ENCODE results near the gene NLGN2. TPM values are rescaled to one million over a fixed set of nuclear protein-coding genes. Genes with fewer than 3 reads are reported as not detected.

Gene NLGN2
- total RNA-seq, 2 donors from 2014 or later: 78.5 to 121 TPM

DNA sequence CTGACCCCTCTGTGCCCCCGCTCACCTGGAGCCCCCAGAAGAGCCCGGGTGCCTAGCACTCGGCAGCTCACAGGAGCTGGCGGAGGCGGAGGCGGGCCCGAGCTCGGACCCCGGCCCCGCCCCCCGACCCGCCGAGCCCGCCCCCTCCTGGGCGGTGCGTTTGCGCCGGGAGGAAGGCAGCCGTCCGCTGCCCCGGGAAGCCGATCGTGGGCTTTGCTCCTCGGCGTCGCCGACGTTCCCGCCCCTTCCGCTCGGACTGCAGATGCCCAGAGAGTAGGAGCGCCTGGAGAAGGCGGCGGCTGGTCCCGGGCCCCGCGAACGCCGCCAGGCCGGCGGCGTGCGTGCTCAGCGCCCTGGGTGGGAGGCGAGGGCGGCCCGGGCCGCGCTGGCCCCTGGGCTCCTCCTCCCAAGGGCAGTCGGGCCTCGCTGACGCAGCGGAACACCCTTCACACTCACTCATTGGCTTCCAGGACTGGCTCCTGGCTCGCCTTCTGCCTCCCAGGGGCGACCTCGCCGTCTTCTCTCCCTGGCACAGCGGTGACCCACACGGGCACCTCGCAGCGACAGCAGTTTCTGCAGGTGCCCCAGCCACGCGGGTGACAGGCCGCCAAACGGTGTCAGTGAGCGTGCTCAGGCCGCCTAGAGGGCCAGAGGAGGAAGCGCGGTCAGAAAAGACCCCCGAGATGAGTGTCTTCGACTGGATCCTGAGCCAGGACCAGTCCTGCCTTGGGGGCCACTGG lies 13.0 kb upstream of the NLGN2 start, which contains the start of gene PLSCR3:
Gene PLSCR3 (minus strand): TSS at position 74 of the 740 bp plus-strand sequence. CDS start 415 bp downstream, outside the sequence.
- peaks cover 6% of the 10 kb centered on the region for H3K36me3 Mint-ChIP-seq (ENCODE audit: low read depth)
- H3K27ac ChIP-seq (ENCODE audit: low read depth, low read length): peak within 1 kb of the TSS; percentile 79
- peaks cover 3% of the 10 kb centered on the region for H3K4me1 ChIP-seq (ENCODE audit: control insufficient read depth, insufficient read depth, low read length)
- H3K27me3 ChIP-seq (ENCODE audit: control insufficient read depth, insufficient read depth, low read length, poor library complexity, severe bottlenecking): no peaks in the 10 kb centered on the region
- H3K27me3 Mint-ChIP-seq (ENCODE audit: insufficient read depth): peaks cover 12% of the 10 kb centered on the region
- H3K9ac ChIP-seq (ENCODE audit: extremely low read depth, low read length, poor library complexity, severe bottlenecking): peak within 1 kb of the TSS; percentile 50
- H3K27ac Mint-ChIP-seq: peak within 1 kb of the TSS; percentile 61
- H3K36me3 ChIP-seq (ENCODE audit: control insufficient read depth, insufficient read depth, low read length): peaks cover 21% of the 10 kb centered on the region
- peak; percentile 97 for DNase-seq
- peak within 1 kb of the TSS; percentile 85 for H3K4me3 ChIP-seq (ENCODE audit: low read length)
- TF ChIP-seq, protein P1, sequence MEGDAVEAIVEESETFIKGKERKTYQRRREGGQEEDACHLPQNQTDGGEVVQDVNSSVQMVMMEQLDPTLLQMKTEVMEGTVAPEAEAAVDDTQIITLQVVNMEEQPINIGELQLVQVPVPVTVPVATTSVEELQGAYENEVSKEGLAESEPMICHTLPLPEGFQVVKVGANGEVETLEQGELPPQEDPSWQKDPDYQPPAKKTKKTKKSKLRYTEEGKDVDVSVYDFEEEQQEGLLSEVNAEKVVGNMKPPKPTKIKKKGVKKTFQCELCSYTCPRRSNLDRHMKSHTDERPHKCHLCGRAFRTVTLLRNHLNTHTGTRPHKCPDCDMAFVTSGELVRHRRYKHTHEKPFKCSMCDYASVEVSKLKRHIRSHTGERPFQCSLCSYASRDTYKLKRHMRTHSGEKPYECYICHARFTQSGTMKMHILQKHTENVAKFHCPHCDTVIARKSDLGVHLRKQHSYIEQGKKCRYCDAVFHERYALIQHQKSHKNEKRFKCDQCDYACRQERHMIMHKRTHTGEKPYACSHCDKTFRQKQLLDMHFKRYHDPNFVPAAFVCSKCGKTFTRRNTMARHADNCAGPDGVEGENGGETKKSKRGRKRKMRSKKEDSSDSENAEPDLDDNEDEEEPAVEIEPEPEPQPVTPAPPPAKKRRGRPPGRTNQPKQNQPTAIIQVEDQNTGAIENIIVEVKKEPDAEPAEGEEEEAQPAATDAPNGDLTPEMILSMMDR (conservative IDR thresholded peaks at IDR 0.05): peak; percentile 78
- H3K4me3 Mint-ChIP-seq: peak within 1 kb of the TSS; percentile 59
- peaks cover 4% of the 10 kb centered on the region for H3K4me1 Mint-ChIP-seq
- H3K9me3 ChIP-seq (ENCODE audit: control insufficient read depth, low read length): no peaks in the 10 kb centered on the region
- WGBS, 2 experiments (ENCODE audit: insufficient coverage in 1 of 2, insufficient read length in 1 of 2): 0 to 1% methylated on average over 34 to 71 of the region's 71 CpGs
- H3K9me3 Mint-ChIP-seq: no peaks in the 10 kb centered on the region

DNA sequence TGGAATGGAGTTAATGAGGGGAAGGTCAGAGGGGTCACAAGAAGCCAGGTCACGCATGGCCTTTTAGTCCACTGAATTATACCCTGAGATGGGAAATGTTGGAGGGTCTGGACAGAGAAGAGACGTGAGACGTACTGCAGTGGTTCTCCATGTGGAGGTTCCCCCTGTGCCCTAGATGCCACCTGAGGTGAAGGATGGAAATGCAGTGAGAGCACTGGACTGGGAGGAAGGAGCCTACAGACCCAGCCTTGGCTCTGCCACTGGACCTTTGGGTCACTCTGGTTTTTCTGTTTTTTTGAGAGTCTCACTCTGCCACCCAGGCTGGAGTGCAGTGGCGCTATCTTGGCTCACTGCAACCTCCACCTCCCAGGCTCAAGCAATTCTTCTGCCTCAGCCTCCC lies 11.5 kb upstream of the NLGN2 start:
- DNase-seq: peak; percentile 46
- Histone ChIP-seq H3K9me3 (ENCODE audit: control insufficient read depth, low read length) (no peaks in the 10 kb centered on the region), H3K27ac (ENCODE audit: low read depth, low read length) (no peak overlapping the region), H3K9ac (ENCODE audit: extremely low read depth, low read length, poor library complexity, severe bottlenecking) (no peak overlapping the region), H3K36me3 (ENCODE audit: control insufficient read depth, insufficient read depth, low read length) (peaks cover 12% of the 10 kb centered on the region), H3K27me3 (ENCODE audit: control insufficient read depth, insufficient read depth, low read length, poor library complexity, severe bottlenecking) (no peaks in the 10 kb centered on the region), H3K4me1 (ENCODE audit: control insufficient read depth, insufficient read depth, low read length) (peaks cover 3% of the 10 kb centered on the region), H3K4me3 (ENCODE audit: low read length) (no peak overlapping the region)
- 90 to 94% methylated on average over 3 to 4 of the region's 4 CpGs for WGBS, 2 experiments (ENCODE audit: insufficient coverage in 1 of 2, insufficient read length in 1 of 2)
- H3K27me3 Mint-ChIP-seq (ENCODE audit: insufficient read depth): peaks cover 12% of the 10 kb centered on the region
- TF ChIP-seq, protein P1 (conservative IDR thresholded peaks at IDR 0.05): no peak
- H3K4me3 Mint-ChIP-seq: no peak overlapping the region
- peaks cover 5% of the 10 kb centered on the region for H3K36me3 Mint-ChIP-seq (ENCODE audit: low read depth)
- H3K9me3 Mint-ChIP-seq: no peaks in the 10 kb centered on the region
- peaks cover 4% of the 10 kb centered on the region for H3K4me1 Mint-ChIP-seq
- H3K27ac Mint-ChIP-seq: no peak overlapping the region

DNA sequence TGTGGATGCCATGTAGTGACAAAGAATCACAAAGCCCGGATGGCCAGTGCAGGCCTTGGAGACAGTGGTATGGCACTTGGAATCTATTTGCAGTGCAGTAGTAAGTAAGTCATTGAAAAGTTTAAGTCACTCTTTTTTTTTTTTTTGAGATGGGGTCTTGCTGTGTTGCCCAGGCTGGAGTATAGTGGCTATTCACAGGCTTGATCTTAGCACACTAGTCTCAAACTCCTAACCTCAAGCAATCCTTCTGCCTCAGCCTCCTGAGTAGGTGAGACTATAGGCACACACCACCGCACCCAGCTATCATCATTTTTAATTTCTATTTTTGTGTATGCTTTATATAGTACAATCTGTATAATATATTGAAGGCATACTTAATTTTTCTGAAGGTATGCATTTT lies 9.0 kb upstream of the NLGN2 start:
- Mint-ChIP-seq H3K4me1 (peaks cover 14% of the 10 kb centered on the region), H3K27me3 (ENCODE audit: insufficient read depth) (peaks cover 9% of the 10 kb centered on the region), H3K4me3 (no peak overlapping the region), H3K27ac (no peak overlapping the region), H3K9me3 (no peaks in the 10 kb centered on the region), H3K36me3 (ENCODE audit: low read depth) (peaks cover 10% of the 10 kb centered on the region)
- Histone ChIP-seq H3K9ac (ENCODE audit: extremely low read depth, low read length, poor library complexity, severe bottlenecking) (no peak overlapping the region), H3K27me3 (ENCODE audit: control insufficient read depth, insufficient read depth, low read length, poor library complexity, severe bottlenecking) (no peaks in the 10 kb centered on the region), H3K9me3 (ENCODE audit: control insufficient read depth, low read length) (no peaks in the 10 kb centered on the region), H3K4me1 (ENCODE audit: control insufficient read depth, insufficient read depth, low read length) (peaks cover under 1% of the 10 kb centered on the region), H3K27ac (ENCODE audit: low read depth, low read length) (no peak overlapping the region), H3K4me3 (ENCODE audit: low read length) (no peak overlapping the region), H3K36me3 (ENCODE audit: control insufficient read depth, insufficient read depth, low read length) (peaks cover 5% of the 10 kb centered on the region)
- TF ChIP-seq, protein P1 (conservative IDR thresholded peaks at IDR 0.05): no peak
- WGBS, 2 experiments (ENCODE audit: insufficient coverage in 1 of 2, insufficient read length in 1 of 2): 84 to 100% methylated on average over 1 of the region's 2 CpGs
- no peak for DNase-seq
